HG03520 (cell line): ENCODE measurements around the gene SPTB.

ENCODE experiments used
- ATAC-seq: cut with Tn5 transposase; IDR thresholded peaks from one replicate; pipeline ENCODE4 v1.9.1; 2021; ENCODE audit warnings: mild to moderate bottlenecking, moderate library complexity; ENCODE audit not compliant: unreplicated experiment

The SPTB gene

GRCh38 chr14:64702493-64703394 lies 177.0 kb downstream of the SPTB start:
- ATAC-seq = no peak

GRCh38 chr14:64701660-64702059 lies 178.0 kb downstream of the SPTB start:
- no peak for ATAC-seq

GRCh38 chr14:64700894-64701293 lies 178.8 kb downstream of the SPTB start:
- no peak for ATAC-seq

- ATAC-seq = no peak
Observed at GRCh38 chr14:64700290-64700689, 179.4 kb downstream of the SPTB start.

GRCh38 chr14:64698903-64699302 lies 180.8 kb downstream of the SPTB start:
- ATAC-seq = no peak

- ATAC-seq = no peak
Observed at GRCh38 chr14:64696355-64696857, 183.3 kb downstream of the SPTB start.
